Liver (tissue), 9 donors: ENCODE results near the gene SEC22C. TPM values are rescaled to one million over a fixed set of nuclear protein-coding genes. Genes with fewer than 3 reads are reported as not detected.

Source experiments
- DNase-seq: peaks from one replicate; pipeline ENCODE4 v3.0.0-alpha.2; 2017; ENCODE audit warnings: low spot score
- H3K27ac ChIP-seq, 2 donors: one replicate each; pipeline ENCODE4 v1.7.0; 2013; ENCODE audit warnings: inconsistent platforms in 2 of 2, low read length in 2 of 2, control low read depth in 1 of 2, low read depth in 1 of 2, mild to moderate bottlenecking in 1 of 2
- H3K27me3 ChIP-seq, 4 donors: one replicate each; pipeline versions ENCODE4 v1.6.1 to v1.7.0; 2013; ENCODE audit warnings: low read length in 3 of 4, inconsistent platforms in 1 of 4, mild to moderate bottlenecking in 1 of 4, moderate library complexity in 1 of 4; ENCODE audit not compliant: control insufficient read depth in 4 of 4, insufficient read depth in 4 of 4
- H3K36me3 ChIP-seq, 4 donors: one replicate each; pipeline versions ENCODE4 v1.6.1 to v1.7.0; 2013; ENCODE audit warnings: low read length in 3 of 4, mild to moderate bottlenecking in 3 of 4, low read depth in 1 of 4, moderate library complexity in 1 of 4; ENCODE audit not compliant: control insufficient read depth in 4 of 4, insufficient read depth in 3 of 4
- H3K4me1 ChIP-seq, 4 donors: one replicate each; pipeline versions ENCODE4 v1.6.1 to v1.7.0; 2013; ENCODE audit warnings: low read length in 3 of 4, mild to moderate bottlenecking in 3 of 4, moderate library complexity in 1 of 4; ENCODE audit not compliant: control insufficient read depth in 4 of 4, insufficient read depth in 4 of 4
- H3K4me3 ChIP-seq, 3 donors: one replicate each; pipeline versions ENCODE4 v1.6.1 to v1.7.0; 2013; ENCODE audit warnings: low read length in 3 of 3, control low read depth in 1 of 3, low read depth in 1 of 3, mild to moderate bottlenecking in 1 of 3
- H3K9ac ChIP-seq, 2 donors: one replicate each; pipeline ENCODE4 v1.7.0; 2013; ENCODE audit warnings: low read length in 2 of 2, mild to moderate bottlenecking in 2 of 2, moderate library complexity in 2 of 2, control low read depth in 1 of 2, low read depth in 1 of 2
- H3K9me3 ChIP-seq, 4 donors: one replicate each; pipeline versions ENCODE4 v1.6.1 to v1.7.0; 2013; ENCODE audit warnings: low read length in 3 of 4; ENCODE audit not compliant: control insufficient read depth in 4 of 4
- ATF3 ChIP-seq: IDR thresholded peaks from 2 replicates; pipeline ENCODE4 v1.6.1; 2016; ENCODE audit warnings: antibody characterized with exemption
- CTCF ChIP-seq: fragments of 150-350 bp; IDR thresholded peaks from 2 replicates; pipeline ENCODE4 v1.5.1; 2017; ENCODE audit warnings: improper control_type of control experiment, low read depth, low read length; ENCODE audit not compliant: missing input control
- EGR1 ChIP-seq, 2 donors: IDR thresholded peaks; 2 replicates each; pipeline ENCODE4 v1.6.1; 2016 to 2018; ENCODE audit warnings: antibody characterized with exemption in 2 of 2, low read depth in 2 of 2
- FOXA1 ChIP-seq: IDR thresholded peaks from 2 replicates; pipeline ENCODE4 v1.6.1; 2016; ENCODE audit warnings: antibody characterized with exemption
- FOXA2 ChIP-seq: IDR thresholded peaks from 2 replicates; pipeline ENCODE4 v1.6.1; 2016; ENCODE audit warnings: antibody characterized with exemption
- GABPA ChIP-seq, 2 donors: IDR thresholded peaks in 1 of 2; conservative IDR thresholded peaks in 1 of 2; 2 replicates each; pipeline ENCODE4 v1.6.1; 2016; ENCODE audit warnings: antibody characterized with exemption in 2 of 2, mild to moderate bottlenecking in 1 of 2, moderate library complexity in 1 of 2
- HNF4A ChIP-seq, 2 donors: conservative IDR thresholded peaks; 2 replicates each; pipeline ENCODE4 v1.6.1; 2016; ENCODE audit warnings: antibody characterized with exemption in 2 of 2, mild to moderate bottlenecking in 2 of 2
- HNF4G ChIP-seq: IDR thresholded peaks from 2 replicates; pipeline ENCODE4 v1.6.1; 2016; ENCODE audit warnings: antibody characterized with exemption
- JUND ChIP-seq, 2 donors: IDR thresholded peaks; 2 replicates each; pipeline ENCODE4 v1.6.1; 2016; ENCODE audit warnings: antibody characterized with exemption in 2 of 2
- MAX ChIP-seq: IDR thresholded peaks from 2 replicates; pipeline ENCODE4 v1.6.1; 2016; ENCODE audit warnings: antibody characterized with exemption
- NR2F2 ChIP-seq: IDR thresholded peaks from 2 replicates; pipeline ENCODE4 v1.6.1; 2016; ENCODE audit warnings: antibody characterized with exemption
- RAD21 ChIP-seq, 2 donors: IDR thresholded peaks; 2 replicates each; pipeline ENCODE4 v1.6.1; 2016; ENCODE audit warnings: antibody characterized with exemption in 2 of 2, mild to moderate bottlenecking in 2 of 2
- REST ChIP-seq: IDR thresholded peaks from 2 replicates; pipeline ENCODE4 v1.6.1; 2016; ENCODE audit warnings: antibody characterized with exemption, mild to moderate bottlenecking
- RXRA ChIP-seq, 2 donors: IDR thresholded peaks; 2 replicates each; pipeline ENCODE4 v1.6.1; 2017 to 2018; ENCODE audit warnings: antibody characterized with exemption in 2 of 2, mild to moderate bottlenecking in 1 of 2
- SP1 ChIP-seq: IDR thresholded peaks from 2 replicates; pipeline ENCODE4 v1.6.1; 2018; ENCODE audit warnings: antibody characterized with exemption, mild to moderate bottlenecking
- TAF1 ChIP-seq: conservative IDR thresholded peaks from 2 replicates; pipeline ENCODE4 v1.6.1; 2016; ENCODE audit warnings: antibody characterized with exemption, mild to moderate bottlenecking
- ZBTB33 ChIP-seq: IDR thresholded peaks from 2 replicates; pipeline ENCODE4 v1.6.1; 2016; ENCODE audit warnings: antibody characterized with exemption
- WGBS: extraction: QIAGEN DNeasy Blood & Tissue Kit; methylation state at CpG from one replicate; pipeline ENCODE4 v1.1.7; 2013; 5-methylcytosine and 5-hydroxymethylcytosine counted together
- polyA plus RNA-seq, 2 donors: library from polyadenylated mRNA; stranded (reverse) in 1 of 2; unstranded in 1 of 2; fragments of 200-250 nt in 1 of 2; fragments of >200 nt in 1 of 2; fragmentation: Nextera tagmentation in 1 of 2; extraction: Ambion mirVana in 1 of 2; gene quantifications; one replicate each; pipeline versions ENCODE4 v1.2.1 to v1.2.3, GENCODE V29; 2013 to 2015
- total RNA-seq, 2 donors: library from RNA; depleted of rRNA; stranded (reverse); fragments of >200 nt; gene quantifications; one replicate each; pipeline ENCODE4 v1.2.3, GENCODE V29; 2014
- donor health status: healthy.
- donor health status: healthy.
- donor health status: healthy.
- donor health status: healthy.
- donor health status: healthy.

The SEC22C gene
- total and polyA plus RNA-seq, 4 donors, result 14.5 to 48.5 (median 17.8) TPM

- Histone ChIP-seq H3K36me3 (no peaks in the 10 kb centered on the region), H3K4me1 (peaks cover 0 to 5% (median 0%) of the 10 kb centered on the region in 4 donors), H3K4me3 (no peak overlapping the region), H3K27ac (no peak overlapping the region), H3K9me3 (no peaks in the 10 kb centered on the region), H3K27me3 (no peaks in the 10 kb centered on the region), H3K9ac (no peak overlapping the region)
- 83% methylated on average over 15 of the region's 15 CpGs for WGBS
- DNase-seq, result no peak
- no peak for TF ChIP-seq HNF4A (conservative IDR thresholded peaks at IDR 0.05)
- no peak for TF ChIP-seq SP1
- no peak for TF ChIP-seq CTCF
- TF ChIP-seq RXRA (IDR thresholded peaks at IDR 0.05), result no peak
- TF ChIP-seq GABPA (IDR thresholded peaks at IDR 0.05 in 1 of 2, conservative IDR thresholded peaks at IDR 0.05 in 1 of 2), result no peak
- no peak for TF ChIP-seq TAF1
- TF ChIP-seq HNF4G, result no peak
- no peak for TF ChIP-seq ATF3
- no peak for TF ChIP-seq EGR1 (IDR thresholded peaks at IDR 0.05; ENCODE audit: low read depth in 2 of 2)
- TF ChIP-seq RAD21 (IDR thresholded peaks at IDR 0.05), result no peak
- TF ChIP-seq ZBTB33, result no peak
- no peak for TF ChIP-seq FOXA1
- no peak for TF ChIP-seq NR2F2
- TF ChIP-seq JUND (IDR thresholded peaks at IDR 0.05), result no peak
- no peak for TF ChIP-seq FOXA2
- no peak for TF ChIP-seq MAX
Observed at GRCh38 chr3:42526616-42527367, 55.0 kb downstream of the SEC22C start.

GRCh38 chr3:42525736-42526345 lies 55.9 kb downstream of the SEC22C start:
- Histone ChIP-seq H3K9me3 (no peaks in the 10 kb centered on the region), H3K4me3 (no peak overlapping the region), H3K27me3 (no peaks in the 10 kb centered on the region), H3K27ac (no peak overlapping the region), H3K4me1 (peaks cover 0 to 5% (median 0%) of the 10 kb centered on the region in 4 donors), H3K36me3 (no peaks in the 10 kb centered on the region), H3K9ac (no peak overlapping the region)
- 93% methylated on average over 13 of the region's 13 CpGs for WGBS
- DNase-seq, result no peak
- TF ChIP-seq RAD21 (IDR thresholded peaks at IDR 0.05) (no peak), ZBTB33 (no peak), GABPA (IDR thresholded peaks at IDR 0.05 in 1 of 2, conservative IDR thresholded peaks at IDR 0.05 in 1 of 2) (no peak), CTCF (no peak), FOXA1 (no peak), REST (no peak), RXRA (IDR thresholded peaks at IDR 0.05) (no peak), SP1 (no peak), JUND (IDR thresholded peaks at IDR 0.05) (no peak), TAF1 (no peak), MAX (no peak), HNF4A (conservative IDR thresholded peaks at IDR 0.05) (no peak), FOXA2 (no peak)
